ENCODE measurements around the gene CBLN2.

CBLN2 gene

GRCh38 chr18:72544092-72544886 lies at the start of gene CBLN2:
Gene CBLN2 (minus strand): TSS chr18:72544342. CDS start chr18:72542160, 2,182 bp downstream.
- no peak for DNase-seq

DNA sequence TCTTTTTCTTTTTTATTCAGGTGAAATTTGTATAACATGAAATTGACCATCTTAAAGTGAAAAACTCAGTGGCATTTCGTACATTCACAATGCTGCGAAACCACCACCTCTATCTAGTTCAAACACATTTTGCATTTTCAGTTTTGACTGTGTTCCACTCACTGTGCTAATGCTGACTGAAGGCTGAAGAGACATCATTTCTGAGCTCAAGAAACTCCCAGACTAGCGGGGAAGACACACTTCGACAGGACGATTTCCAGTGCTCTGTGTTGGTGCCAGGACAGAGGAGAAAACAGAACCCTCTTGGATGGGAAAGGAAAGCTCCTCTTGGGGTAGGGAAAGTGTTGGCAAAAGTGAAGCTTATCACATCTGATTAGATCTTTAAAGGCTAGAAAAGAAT lies 44.2 kb upstream of the CBLN2 start:
- no peak for DNase-seq

GRCh38 chr18:72584787-72585186 lies 40.6 kb upstream of the CBLN2 start:
- no peak for DNase-seq

DNA sequence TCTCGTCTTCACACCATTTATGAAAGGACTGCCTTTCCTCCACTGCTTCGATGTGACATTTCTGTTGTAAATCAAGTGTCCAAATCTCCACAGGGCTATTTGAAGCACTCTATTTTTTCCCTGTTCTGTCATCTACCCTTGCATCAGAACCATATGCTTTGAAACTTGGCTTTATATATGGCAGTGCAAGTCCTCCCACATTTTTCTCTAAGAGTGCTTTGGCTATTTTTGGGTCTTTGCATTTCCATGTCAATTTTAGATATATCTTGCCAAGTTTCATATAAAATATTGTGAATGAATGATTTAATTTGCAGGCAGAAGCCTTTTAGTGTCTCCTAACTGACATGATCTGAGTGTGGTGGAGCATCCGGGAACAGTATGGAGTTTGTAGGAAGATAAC lies 37.8 kb upstream of the CBLN2 start:
- no peak for DNase-seq

GRCh38 chr18:72572896-72573295 lies 28.8 kb upstream of the CBLN2 start:
- DNase-seq, result no peak

- no peak for DNase-seq
Observed at GRCh38 chr18:72566290-72566689, 22.1 kb upstream of the CBLN2 start.

- no peak for DNase-seq
Observed at GRCh38 chr18:72555968-72556367, 11.8 kb upstream of the CBLN2 start.

GRCh38 chr18:72555101-72555500 lies 11.0 kb upstream of the CBLN2 start:
- no peak for DNase-seq

DNA sequence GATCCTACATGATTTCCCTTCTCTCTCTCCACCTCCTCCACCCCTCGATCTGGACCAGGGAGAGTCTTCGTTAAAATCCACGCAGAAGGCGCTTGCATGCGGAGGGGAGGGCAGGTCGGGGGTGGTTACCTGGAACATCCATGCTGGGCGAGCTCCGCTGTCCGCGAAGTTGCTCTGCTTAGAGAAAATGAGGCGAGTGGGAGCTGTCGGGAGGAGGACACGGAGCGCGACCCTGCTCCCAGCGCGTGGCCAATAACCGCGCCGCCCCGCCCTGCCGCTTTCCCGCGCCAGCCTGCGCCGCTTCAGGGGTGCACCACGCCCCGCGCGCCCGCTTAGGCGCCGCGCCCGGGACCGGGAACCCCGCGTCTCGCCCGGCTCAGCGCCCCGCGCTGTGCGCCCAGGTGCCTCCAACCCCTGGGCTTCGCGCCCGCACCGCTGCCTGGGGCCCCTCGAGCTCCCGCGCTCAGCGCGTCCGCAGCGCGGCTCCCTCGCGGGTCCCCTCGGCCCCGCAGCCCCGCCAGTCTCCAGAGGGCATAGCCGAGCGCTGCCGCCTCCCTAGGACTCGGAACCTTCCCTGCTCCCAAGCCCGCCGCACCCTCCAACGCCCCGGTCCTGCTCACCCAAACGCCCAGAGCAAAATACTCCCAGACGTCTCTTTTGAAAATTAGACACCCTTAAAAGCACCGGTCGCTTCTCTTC lies 636 bp downstream of the CBLN2 start:
- DNase-seq, result no peak

DNA sequence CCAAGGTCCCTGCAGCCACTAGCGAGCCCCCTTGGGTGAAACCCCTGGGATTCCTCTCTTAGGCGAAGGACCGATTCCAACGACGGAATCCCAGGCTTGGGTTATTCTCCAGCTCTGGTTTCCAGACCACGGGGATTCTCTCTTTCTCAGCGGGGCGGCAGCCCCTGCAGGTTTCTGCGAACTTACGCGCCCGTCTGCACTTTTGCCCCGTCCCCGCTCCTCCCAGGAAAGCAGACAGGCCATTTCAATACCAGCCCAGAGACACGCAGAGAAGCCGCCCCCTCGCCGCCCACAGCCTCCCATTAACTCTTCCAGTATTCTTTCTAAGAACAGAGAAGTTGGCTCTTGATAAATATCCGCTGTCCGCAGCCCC lies 1.2 kb downstream of the CBLN2 start:
- no peak for DNase-seq

DNA sequence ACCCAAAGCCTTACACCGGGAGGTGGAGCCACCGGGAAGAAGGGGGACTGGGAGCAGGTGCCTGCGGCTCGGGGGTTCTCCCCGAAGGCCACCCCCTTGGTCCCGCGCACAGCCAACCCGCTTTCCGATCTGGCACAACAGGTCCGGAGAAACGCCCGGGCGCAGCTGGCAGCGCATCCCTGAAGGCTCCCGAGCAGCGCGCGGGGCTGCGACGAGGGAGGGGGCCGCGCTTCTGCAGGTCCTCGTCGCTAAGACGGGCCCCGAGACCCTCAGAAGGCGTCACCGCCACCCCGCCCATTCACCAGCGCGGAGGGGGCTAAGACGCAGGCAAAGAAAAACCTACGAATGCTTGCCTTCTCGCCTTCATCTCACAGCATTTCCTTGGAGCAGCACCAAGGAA lies 1.8 kb downstream of the CBLN2 start:
- no peak for DNase-seq

DNA sequence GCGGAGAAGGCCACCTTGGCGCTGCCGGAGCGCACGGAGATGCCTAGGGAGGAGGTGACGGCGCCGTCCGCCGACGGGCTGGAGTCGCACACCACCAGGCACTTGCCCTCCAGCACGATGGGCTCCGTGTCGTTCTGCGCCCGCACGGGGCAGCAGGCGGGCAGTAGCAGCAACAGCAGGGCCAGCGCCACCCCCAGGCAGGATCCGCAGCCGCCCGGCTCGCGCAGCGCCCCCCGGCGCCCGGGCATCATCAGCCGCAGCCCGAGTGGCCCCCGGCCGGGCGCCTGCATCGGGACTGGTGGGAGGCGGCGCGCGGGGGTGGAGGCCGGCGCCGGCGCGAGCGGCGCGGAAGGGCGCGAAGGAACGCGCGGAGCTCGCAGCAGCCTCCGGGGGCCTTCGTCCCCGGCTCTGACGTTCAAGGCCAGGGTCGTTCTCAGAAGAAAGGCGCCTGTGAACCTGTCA lies 2.2 kb downstream of the CBLN2 start:
- DNase-seq, result no peak

DNA sequence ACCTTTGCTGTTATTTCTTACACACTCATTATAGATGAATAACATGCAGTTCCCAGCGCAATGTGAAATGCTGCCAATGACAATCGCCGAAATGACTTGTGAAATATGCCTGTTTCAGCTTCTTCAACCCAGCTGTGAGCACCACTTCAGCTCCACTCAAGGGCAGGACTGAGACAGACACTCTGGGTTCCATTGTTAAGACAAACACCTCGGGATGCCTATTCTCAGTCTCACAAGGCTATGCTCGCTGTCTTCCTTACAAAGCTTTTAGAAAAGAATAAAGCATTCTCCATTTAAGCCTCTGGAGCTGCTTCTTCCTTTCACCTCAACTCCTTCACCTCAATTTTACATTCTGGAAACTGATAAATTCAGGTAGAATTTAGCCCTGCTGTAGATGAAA lies 4.2 kb downstream of the CBLN2 start:
- no peak for DNase-seq

DNA sequence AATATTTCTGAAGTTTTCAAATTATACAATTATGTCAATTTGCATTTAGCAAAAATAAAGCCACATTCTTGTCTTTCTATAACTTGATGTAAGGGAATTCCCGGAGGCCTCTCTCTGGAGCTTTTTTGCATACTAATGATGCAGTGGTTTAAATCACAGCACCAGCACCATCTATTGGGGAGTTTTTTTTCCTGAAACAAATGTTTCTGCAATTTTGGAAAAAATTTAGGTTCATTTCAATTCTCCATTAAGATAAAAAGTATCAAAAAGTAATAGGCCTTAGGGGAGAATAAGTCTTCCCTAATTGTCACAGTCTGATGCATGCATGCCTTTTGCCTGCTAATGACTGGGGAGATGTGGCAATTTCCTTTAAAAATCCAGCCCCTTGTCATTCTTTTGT lies 13.5 kb downstream of the CBLN2 start:
- DNase-seq, result no peak

GRCh38 chr18:72504866-72505265 lies 39.3 kb downstream of the CBLN2 start:
- no peak for DNase-seq

- DNase-seq, result no peak
Observed at GRCh38 chr18:72502671-72503431, 41.3 kb downstream of the CBLN2 start.

DNA sequence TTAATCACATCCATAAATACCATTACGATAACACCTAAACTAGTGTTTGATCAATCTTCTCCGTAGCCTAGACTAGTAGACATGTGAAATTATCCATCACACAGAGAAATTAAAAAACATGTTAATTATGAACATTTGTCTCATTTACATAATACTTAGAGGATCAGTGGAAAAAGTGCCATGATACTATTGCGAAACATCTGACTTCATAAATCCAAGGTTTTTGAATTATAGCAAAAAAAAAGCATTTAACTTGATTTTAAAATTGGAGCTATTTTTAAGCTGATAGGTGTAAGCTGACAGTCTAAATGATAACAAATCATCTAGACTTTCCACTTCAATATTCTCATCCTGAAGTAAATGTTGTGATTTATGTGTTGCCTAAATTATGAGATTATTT lies 51.6 kb downstream of the CBLN2 start:
- DNase-seq, result no peak

Data from AML-193 (cell line).